Astrocyte (in vitro differentiated cells and primary cell): ENCODE measurements around the gene TMEM220. TPM values are rescaled to one million over a fixed set of nuclear protein-coding genes. Genes with fewer than 3 reads are reported as not detected.
"Not testable (repeated sequence)": the region's sequence is repeated elsewhere in the genome, so short reads cannot be mapped to it uniquely, and the experiment has no call there.

Source experiments
- DNase-seq: peaks from one replicate; pipeline ENCODE4 v3.0.0-alpha.2; 2010; ENCODE audit warnings: low read depth
- FAIRE-seq: peaks from 2 replicates; lab custom pipeline; 2011; peaks lifted over from hg19 to GRCh38; lab: Jason Lieb, UNC
- H2AFZ ChIP-seq: 2 replicates; pipeline ENCODE4 v1.6.0; 2012; ENCODE audit warnings: low read depth, low read length, inconsistent platforms
- H3K27ac ChIP-seq: 2 replicates; pipeline ENCODE4 v1.5.1; 2011; ENCODE audit warnings: low read depth, low read length, inconsistent platforms
- H3K27me3 ChIP-seq: 2 replicates; pipeline ENCODE4 v1.6.0; 2011; ENCODE audit warnings: low read length, inconsistent platforms; ENCODE audit not compliant: insufficient read depth
- H3K36me3 ChIP-seq: 2 replicates; pipeline ENCODE4 v1.5.1; 2011; ENCODE audit warnings: low read length, inconsistent platforms; ENCODE audit not compliant: insufficient read depth
- H3K4me1 ChIP-seq: 2 replicates; pipeline ENCODE4 v1.5.1; 2011; ENCODE audit warnings: low read length, inconsistent platforms; ENCODE audit not compliant: insufficient read depth
- H3K4me2 ChIP-seq: 2 replicates; pipeline ENCODE4 v1.6.0; 2012; ENCODE audit warnings: low read length, inconsistent platforms
- H3K4me3 ChIP-seq: 2 replicates; pipeline ENCODE4 v1.5.1; 2011; ENCODE audit warnings: low read depth, mild to moderate bottlenecking, low read length, inconsistent platforms; ENCODE audit not compliant: insufficient read depth
- H3K79me2 ChIP-seq: 2 replicates; pipeline ENCODE4 v1.6.0; 2012; ENCODE audit warnings: mild to moderate bottlenecking, low read length, inconsistent platforms; ENCODE audit not compliant: insufficient read depth
- H3K9ac ChIP-seq: 2 replicates; pipeline ENCODE4 v1.6.0; 2012; ENCODE audit warnings: mild to moderate bottlenecking, low read length, inconsistent platforms
- H3K9me3 ChIP-seq: 2 replicates; pipeline ENCODE4 v1.5.1; 2012; ENCODE audit warnings: low read depth, mild to moderate bottlenecking, low read length, inconsistent platforms; ENCODE audit not compliant: insufficient read depth
- H4K20me1 ChIP-seq: 2 replicates; pipeline ENCODE4 v1.6.0; 2012; ENCODE audit warnings: low read length, inconsistent platforms; ENCODE audit not compliant: insufficient read depth
- H3K27ac Mint-ChIP-seq: one replicate; pipeline ENCODE4 v1.8.0; 2021; ENCODE audit warnings: mild to moderate bottlenecking, mixed read lengths; ENCODE audit not compliant: unreplicated experiment
- H3K27me3 Mint-ChIP-seq: one replicate; pipeline ENCODE4 v1.8.0; 2021; ENCODE audit warnings: low read depth, mixed read lengths; ENCODE audit not compliant: unreplicated experiment
- H3K36me3 Mint-ChIP-seq: one replicate; pipeline ENCODE4 v1.8.0; 2021; ENCODE audit warnings: low read depth, mixed read lengths; ENCODE audit not compliant: unreplicated experiment
- H3K4me1 Mint-ChIP-seq: one replicate; pipeline ENCODE4 v1.8.0; 2021; ENCODE audit warnings: low read depth, mixed read lengths; ENCODE audit not compliant: unreplicated experiment
- H3K4me3 Mint-ChIP-seq: one replicate; pipeline ENCODE4 v1.8.0; 2021; ENCODE audit warnings: mild to moderate bottlenecking, moderate library complexity, mixed read lengths; ENCODE audit not compliant: unreplicated experiment
- H3K9me3 Mint-ChIP-seq: one replicate; pipeline ENCODE4 v1.8.0; 2021; ENCODE audit warnings: mild to moderate bottlenecking, mixed read lengths; ENCODE audit not compliant: unreplicated experiment
- CTCF ChIP-seq: IDR thresholded peaks from 2 replicates; pipeline ENCODE4 v1.5.1; 2011; ENCODE audit warnings: low read depth, mild to moderate bottlenecking, inconsistent platforms, low read length, moderate library complexity; ENCODE audit not compliant: insufficient read depth
- EZH2 ChIP-seq: IDR thresholded peaks from 2 replicates; pipeline ENCODE4 v1.6.1; 2012; ENCODE audit warnings: mild to moderate bottlenecking, low read length, inconsistent platforms; ENCODE audit not compliant: insufficient read depth
- total RNA-seq: library from RNA; stranded (reverse); gene quantifications from 2 replicates; pipeline ENCODE4 v1.2.1, GENCODE V29; 2021

TMEM220 gene
- total RNA-seq, 1 donor from 2014 or later: 1.0 TPM

- FAIRE-seq (no peak), DNase-seq (no peak)
- Histone ChIP-seq H4K20me1 (no peaks in the 10 kb centered on the region), H3K36me3 (no peaks in the 10 kb centered on the region), H3K4me1 (no peaks in the 10 kb centered on the region), H3K9ac (no peak overlapping the region), H3K27ac (no peak overlapping the region), H3K79me2 (no peaks in the 10 kb centered on the region), H3K4me3 (no peak overlapping the region), H3K9me3 (no peaks in the 10 kb centered on the region), H3K27me3 (no peaks in the 10 kb centered on the region), H2AFZ (no peak overlapping the region), H3K4me2 (no peak overlapping the region)
- H3K9me3 Mint-ChIP-seq: no peaks in the 10 kb centered on the region
- H3K27me3 Mint-ChIP-seq: peaks cover 7% of the 10 kb centered on the region
- H3K27ac Mint-ChIP-seq: peak overlapping the region; percentile 34
- TF ChIP-seq CTCF (no peak), EZH2 (no peak)
- H3K4me3 Mint-ChIP-seq: no peak overlapping the region
- H3K36me3 Mint-ChIP-seq: no peaks in the 10 kb centered on the region
- peaks cover 4% of the 10 kb centered on the region for H3K4me1 Mint-ChIP-seq
These were observed 1.6 kb upstream of the TMEM220 start for GRCh38 chr17:10731408-10731879.

- H3K4me1 Mint-ChIP-seq, H3K79me2 ChIP-seq, H3K27ac ChIP-seq, FAIRE-seq, H3K27me3 ChIP-seq, H4K20me1 ChIP-seq, H3K36me3 Mint-ChIP-seq, H3K9me3 ChIP-seq, H3K4me1 ChIP-seq, DNase-seq, H3K36me3 ChIP-seq, H3K9me3 Mint-ChIP-seq, H3K27me3 Mint-ChIP-seq: not testable (repeated sequence)
- peak overlapping the region; percentile 67 for H3K4me3 ChIP-seq
- peak overlapping the region; percentile 82 for H3K9ac ChIP-seq
- peak overlapping the region; percentile 90 for H3K4me3 Mint-ChIP-seq
- peak overlapping the region; percentile 90 for H3K4me2 ChIP-seq
- H3K27ac Mint-ChIP-seq: peak overlapping the region; percentile 79
- peak overlapping the region; percentile 95 for H2AFZ ChIP-seq
These were observed 424 bp upstream of the TMEM220 start for GRCh38 chr17:10730247-10730646.

GRCh38 chr17:10728331-10728892, 1.4 kb downstream of the TMEM220 start:
- Histone ChIP-seq H3K9me3 (no peaks in the 10 kb centered on the region), H3K4me2 (no peak overlapping the region), H3K27me3 (no peaks in the 10 kb centered on the region), H3K4me1 (no peaks in the 10 kb centered on the region), H3K9ac (no peak overlapping the region), H3K4me3 (no peak overlapping the region), H3K79me2 (no peaks in the 10 kb centered on the region), H4K20me1 (no peaks in the 10 kb centered on the region), H3K27ac (no peak overlapping the region), H2AFZ (no peak overlapping the region), H3K36me3 (no peaks in the 10 kb centered on the region)
- peaks cover 4% of the 10 kb centered on the region for H3K4me1 Mint-ChIP-seq
- TF ChIP-seq EZH2 (no peak), CTCF (no peak)
- peaks cover 4% of the 10 kb centered on the region for H3K27me3 Mint-ChIP-seq
- no peaks in the 10 kb centered on the region for H3K9me3 Mint-ChIP-seq
- no peak for DNase-seq
- H3K36me3 Mint-ChIP-seq: no peaks in the 10 kb centered on the region
- no peak overlapping the region for H3K4me3 Mint-ChIP-seq
- no peak for FAIRE-seq
- no peak overlapping the region for H3K27ac Mint-ChIP-seq
